NCI-H146 (cell line): ENCODE data around the gene IMPDH1.

Source experiments
- DNase-seq: peaks from one replicate; lab custom pipeline; 2025; lab: John Stamatoyannopoulos, UW

The IMPDH1 gene

GRCh38 chr7:128434413-128435326 is 24.9 kb upstream of the IMPDH1 start:
- no peak for DNase-seq

- no peak for DNase-seq
Observed at GRCh38 chr7:128431754-128432153, 22.0 kb upstream of the IMPDH1 start.

- peak; percentile 18 for DNase-seq
Observed at GRCh38 chr7:128431221-128431620, 21.4 kb upstream of the IMPDH1 start.

GRCh38 chr7:128430207-128430606 is 20.4 kb upstream of the IMPDH1 start:
- DNase-seq: no peak

DNA sequence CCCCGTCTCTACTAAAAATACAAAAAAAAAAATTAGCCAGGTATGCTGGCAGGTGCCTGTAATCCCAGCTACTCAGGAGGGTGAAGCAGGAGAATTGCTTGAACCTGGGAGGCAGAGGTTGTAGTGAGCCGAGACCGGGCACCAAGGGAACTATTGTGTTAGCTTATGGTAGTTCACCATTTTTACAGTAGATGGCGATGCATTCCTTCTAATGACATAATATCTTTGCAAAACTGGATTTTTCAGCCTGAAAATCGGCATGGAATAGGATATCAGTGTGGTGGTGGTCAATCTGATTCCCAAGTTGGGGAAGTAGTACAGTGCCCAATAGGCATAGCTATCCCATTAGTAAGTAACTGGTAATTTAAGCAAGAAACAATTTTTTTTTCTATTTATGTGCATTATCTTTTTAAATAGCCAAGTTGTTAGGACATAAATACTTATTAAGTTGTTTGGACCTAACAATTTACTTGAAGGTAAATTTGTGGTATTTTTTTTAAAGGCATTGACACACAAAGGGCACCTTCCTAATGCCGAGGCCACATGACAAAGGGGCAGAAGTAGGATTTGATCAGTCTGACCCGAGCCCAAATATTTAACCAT is 17.6 kb upstream of the IMPDH1 start:
- DNase-seq: peak; percentile 71

GRCh38 chr7:128425850-128426249 is 16.1 kb upstream of the IMPDH1 start:
- peak; percentile 50 for DNase-seq

DNA sequence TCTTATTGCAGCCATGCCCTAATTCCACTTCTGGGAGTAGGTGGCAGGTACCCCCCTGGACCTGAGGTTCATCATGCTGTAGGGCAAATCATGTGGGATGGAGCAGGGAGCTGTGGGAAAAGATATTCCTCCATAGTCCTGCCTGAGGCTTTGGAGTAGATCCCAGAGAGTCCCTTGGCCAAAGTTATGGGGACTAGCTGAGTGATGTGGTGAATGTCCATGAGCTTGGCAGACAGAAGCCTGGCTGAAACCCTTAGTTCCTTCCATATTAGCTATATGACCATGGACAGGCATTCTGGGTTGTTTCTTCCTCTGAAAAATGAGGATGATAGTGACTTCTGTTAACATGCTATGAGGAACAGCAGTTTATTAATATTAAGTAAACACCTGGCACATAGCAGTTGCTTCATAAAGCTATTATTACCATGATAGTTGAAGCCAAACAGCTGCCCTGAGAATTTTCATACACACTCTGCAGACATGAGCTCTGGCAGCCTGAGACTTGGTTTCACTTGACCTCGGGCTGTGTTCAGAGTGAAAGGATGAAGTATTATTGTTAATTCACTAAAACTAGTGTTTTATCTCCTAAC is 15.0 kb upstream of the IMPDH1 start:
- no peak for DNase-seq

DNA sequence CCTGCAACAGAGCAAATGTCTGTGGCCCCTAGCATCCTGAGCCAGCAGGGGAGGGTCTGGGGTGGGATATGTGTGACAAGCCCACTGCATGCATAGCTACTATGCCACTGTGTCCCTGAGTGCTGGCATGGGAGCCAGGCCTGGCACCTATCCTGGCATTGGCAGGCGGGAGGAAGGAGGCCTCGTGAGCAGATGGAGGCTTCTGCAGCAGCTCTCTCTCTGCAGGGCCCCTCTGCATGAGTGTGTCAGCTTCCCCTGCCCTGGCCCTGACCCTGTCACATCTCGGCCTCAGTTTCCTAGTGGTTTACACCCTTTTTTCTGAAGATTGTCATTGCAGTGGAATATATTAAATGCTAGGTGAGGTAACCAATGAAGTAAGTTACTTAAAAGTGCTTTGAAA is 13.1 kb upstream of the IMPDH1 start:
- DNase-seq: no peak

- no peak for DNase-seq
Observed at GRCh38 chr7:128422037-128422436, 12.3 kb upstream of the IMPDH1 start.

- no peak for DNase-seq
Observed at GRCh38 chr7:128421384-128421783, 11.6 kb upstream of the IMPDH1 start.

GRCh38 chr7:128420773-128421172 is 11.0 kb upstream of the IMPDH1 start:
- DNase-seq: no peak

- DNase-seq: no peak
Observed at GRCh38 chr7:128419257-128419656, 9.5 kb upstream of the IMPDH1 start.

DNA sequence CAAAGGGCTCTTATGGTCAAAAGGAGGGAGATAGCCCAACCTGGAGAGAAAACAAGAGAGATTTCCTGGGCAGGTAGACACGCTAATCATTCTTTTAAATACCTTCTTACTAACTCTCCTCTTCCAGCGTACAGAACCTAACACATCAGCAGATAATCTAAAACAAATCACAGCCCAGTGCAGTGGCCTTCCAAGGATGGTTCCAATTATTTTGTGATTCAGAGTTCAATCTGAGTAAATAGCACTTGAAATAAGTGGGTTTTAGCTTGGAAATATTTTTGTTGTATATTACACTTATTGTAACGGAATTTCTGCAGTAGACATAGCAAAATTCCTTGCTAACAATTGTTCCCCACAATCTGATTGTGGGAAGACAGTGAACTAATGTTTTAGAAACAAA is 7.3 kb upstream of the IMPDH1 start:
- no peak for DNase-seq

- DNase-seq: no peak
Observed at GRCh38 chr7:128415217-128415785, 5.5 kb upstream of the IMPDH1 start.

GRCh38 chr7:128410451-128410753 is 620 bp upstream of the IMPDH1 start:
- no peak for DNase-seq

DNA sequence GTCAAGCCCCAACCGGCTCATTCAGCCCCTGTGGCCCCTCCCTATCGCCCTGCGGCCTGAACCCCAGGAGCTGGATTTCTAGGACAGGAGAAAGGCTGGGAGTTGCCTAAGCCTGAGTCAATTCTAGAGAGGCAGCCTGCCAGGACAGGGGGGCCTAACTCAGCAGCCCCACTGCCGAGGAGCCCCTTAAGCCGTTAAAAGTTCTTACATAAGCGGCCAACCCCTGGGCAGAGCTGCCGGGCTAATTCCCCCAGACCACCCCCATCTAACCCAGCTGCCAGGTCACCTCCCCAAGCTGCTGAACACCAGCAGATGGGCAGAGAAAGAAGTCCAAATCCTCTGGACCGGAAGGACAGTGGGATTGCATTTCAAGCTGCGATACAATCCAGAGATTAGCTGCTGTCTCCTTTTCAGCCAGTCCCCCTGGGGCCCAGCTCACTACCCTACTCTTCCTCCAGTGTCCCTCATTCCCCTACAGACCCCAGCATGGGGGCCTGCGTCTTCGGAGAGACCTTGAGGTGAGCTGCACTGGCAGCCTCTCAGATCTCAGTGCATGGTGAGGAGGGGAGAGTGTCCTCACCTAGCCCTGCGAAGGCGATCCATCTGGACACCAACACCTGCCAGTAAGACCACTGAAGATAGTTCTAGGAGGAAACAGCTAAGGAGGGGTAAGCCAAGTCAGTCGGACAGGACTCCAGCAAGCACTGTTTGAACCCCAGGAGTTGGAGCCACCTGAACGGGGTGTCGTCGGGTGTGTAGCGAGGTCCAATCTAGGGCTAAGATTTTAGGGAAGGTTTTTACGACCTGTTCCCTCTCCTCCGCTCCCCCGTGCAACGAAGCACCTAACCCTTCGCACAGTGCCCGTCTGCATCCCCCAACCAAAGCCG is 830 bp downstream of the IMPDH1 start:
- DNase-seq: peak; percentile 27

GRCh38 chr7:128407751-128408708 is 1.8 kb downstream of the IMPDH1 start:
- no peak for DNase-seq

GRCh38 chr7:128407233-128407589 is 2.6 kb downstream of the IMPDH1 start:
- DNase-seq: no peak

- DNase-seq: peak; percentile 36
Observed at GRCh38 chr7:128406314-128407232, 3.2 kb downstream of the IMPDH1 start.
